ENCODE results near the gene SPAAR.
"Not testable (repeated sequence)": the region's sequence is repeated elsewhere in the genome, so short reads cannot be mapped to it uniquely, and the experiment has no call there.

Gene SPAAR

GRCh38 chr9:35910613-35911359, 1.5 kb downstream of the SPAAR start:
- H3K36me3 ChIP-seq (ENCODE audit: insufficient read depth, low read length) = no peaks in the 10 kb centered on the region
- H3K9ac ChIP-seq (ENCODE audit: low read length) = no peak overlapping the region
- no peaks in the 10 kb centered on the region for H4K20me1 ChIP-seq (ENCODE audit: insufficient read depth, low read length)
- no peak overlapping the region for H3K4me3 ChIP-seq (ENCODE audit: low read depth, low read length, poor library complexity, severe bottlenecking)
- H3K9me2 ChIP-seq (ENCODE audit: low read depth, low read length) = no peaks in the 10 kb centered on the region
- H3K4me2 ChIP-seq (ENCODE audit: low read length) = no peak overlapping the region
- no peaks in the 10 kb centered on the region for H3K9me3 ChIP-seq (ENCODE audit: low read length)
- no peak for TF ChIP-seq EZH2 (IDR thresholded peaks at IDR 0.05; ENCODE audit: borderline replicate concordance, low read length)
- TF ChIP-seq CTCF (IDR thresholded peaks at IDR 0.05; ENCODE audit: low read length) = peak; percentile 49
- H3K27ac ChIP-seq (ENCODE audit: low read depth, low read length, poor library complexity, severe bottlenecking) = no peak overlapping the region
- no peaks in the 10 kb centered on the region; the same call in 1 of the 2 replicates for H3K27me3 ChIP-seq (ENCODE audit: insufficient read depth, low read length)
- H2AFZ ChIP-seq (ENCODE audit: low read length) = no peak overlapping the region
- no peaks in the 10 kb centered on the region for H3K79me2 ChIP-seq (ENCODE audit: insufficient read depth, low read length)
- H3F3A ChIP-seq (ENCODE audit: insufficient read depth, low read length) = no peaks in the 10 kb centered on the region
- no peaks in the 10 kb centered on the region for H3K4me1 ChIP-seq (ENCODE audit: insufficient read depth, low read length, severe bottlenecking)

- Histone ChIP-seq H3K79me2 (ENCODE audit: insufficient read depth, low read length) (no peaks in the 10 kb centered on the region), H3K9me2 (ENCODE audit: low read depth, low read length) (no peaks in the 10 kb centered on the region), H3K4me3 (ENCODE audit: low read depth, low read length, poor library complexity, severe bottlenecking) (no peak overlapping the region), H3K27me3 (ENCODE audit: insufficient read depth, low read length) (no peaks in the 10 kb centered on the region; the same call in 1 of the 2 replicates), H3K9me3 (ENCODE audit: low read length) (no peaks in the 10 kb centered on the region), H3K27ac (ENCODE audit: low read depth, low read length, poor library complexity, severe bottlenecking) (no peak overlapping the region), H3K36me3 (ENCODE audit: insufficient read depth, low read length) (no peaks in the 10 kb centered on the region), H2AFZ (ENCODE audit: low read length) (no peak overlapping the region), H3K9ac (ENCODE audit: low read length) (no peak overlapping the region), H3F3A (ENCODE audit: insufficient read depth, low read length) (no peaks in the 10 kb centered on the region), H4K20me1 (ENCODE audit: insufficient read depth, low read length) (no peaks in the 10 kb centered on the region), H3K4me1 (ENCODE audit: insufficient read depth, low read length, severe bottlenecking) (no peaks in the 10 kb centered on the region), H3K4me2 (ENCODE audit: low read length) (no peak overlapping the region)
- no peak for TF ChIP-seq EZH2 (IDR thresholded peaks at IDR 0.05; ENCODE audit: borderline replicate concordance, low read length)
- TF ChIP-seq CTCF (IDR thresholded peaks at IDR 0.05; ENCODE audit: low read length) = no peak
Measured at GRCh38 chr9:35911690-35912089, 2.4 kb downstream of the SPAAR start.

DNA sequence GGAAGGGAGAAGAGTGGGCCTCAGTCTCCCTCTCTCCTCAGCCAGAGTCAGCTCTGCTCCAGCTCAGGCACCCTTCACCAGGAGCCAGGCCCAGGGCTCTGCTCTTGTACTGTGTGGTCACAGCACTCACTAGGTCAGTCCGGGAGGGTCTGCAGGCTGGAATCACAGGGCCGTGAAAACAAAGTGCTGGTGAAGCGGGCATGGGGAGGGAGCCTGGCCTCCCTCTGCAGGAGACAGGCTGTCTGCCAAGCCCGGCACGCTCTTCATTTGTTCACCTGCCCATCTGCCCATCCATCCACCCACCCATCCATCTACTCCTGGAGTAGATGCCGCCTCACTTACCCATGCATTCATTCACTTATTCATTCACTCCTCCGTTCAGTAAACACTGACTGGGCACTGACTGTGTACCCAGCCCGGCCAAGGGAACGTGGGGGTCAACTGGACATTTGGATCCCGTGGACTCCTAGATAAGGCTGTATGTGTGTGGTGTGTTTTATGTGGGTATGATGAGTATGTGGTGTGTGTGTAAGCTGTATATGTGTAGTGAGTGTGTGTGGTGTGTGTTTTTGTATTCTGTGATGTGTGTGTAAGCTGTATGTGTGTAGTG, 3.6 kb downstream of the SPAAR start:
- Histone ChIP-seq H2AFZ (ENCODE audit: low read length) (no peak overlapping the region), H4K20me1 (ENCODE audit: insufficient read depth, low read length) (no peaks in the 10 kb centered on the region), H3F3A (ENCODE audit: insufficient read depth, low read length) (no peaks in the 10 kb centered on the region), H3K9me2 (ENCODE audit: low read depth, low read length) (no peaks in the 10 kb centered on the region), H3K9me3 (ENCODE audit: low read length) (no peaks in the 10 kb centered on the region), H3K4me2 (ENCODE audit: low read length) (no peak overlapping the region), H3K27ac (ENCODE audit: low read depth, low read length, poor library complexity, severe bottlenecking) (no peak overlapping the region), H3K27me3 (ENCODE audit: insufficient read depth, low read length) (no peaks in the 10 kb centered on the region; the same call in 1 of the 2 replicates), H3K36me3 (ENCODE audit: insufficient read depth, low read length) (no peaks in the 10 kb centered on the region), H3K9ac (ENCODE audit: low read length) (no peak overlapping the region), H3K79me2 (ENCODE audit: insufficient read depth, low read length) (no peaks in the 10 kb centered on the region), H3K4me1 (ENCODE audit: insufficient read depth, low read length, severe bottlenecking) (no peaks in the 10 kb centered on the region), H3K4me3 (ENCODE audit: low read depth, low read length, poor library complexity, severe bottlenecking) (no peak overlapping the region)
- no peak for TF ChIP-seq CTCF (IDR thresholded peaks at IDR 0.05; ENCODE audit: low read length)
- TF ChIP-seq EZH2 (IDR thresholded peaks at IDR 0.05; ENCODE audit: borderline replicate concordance, low read length) = no peak

DNA sequence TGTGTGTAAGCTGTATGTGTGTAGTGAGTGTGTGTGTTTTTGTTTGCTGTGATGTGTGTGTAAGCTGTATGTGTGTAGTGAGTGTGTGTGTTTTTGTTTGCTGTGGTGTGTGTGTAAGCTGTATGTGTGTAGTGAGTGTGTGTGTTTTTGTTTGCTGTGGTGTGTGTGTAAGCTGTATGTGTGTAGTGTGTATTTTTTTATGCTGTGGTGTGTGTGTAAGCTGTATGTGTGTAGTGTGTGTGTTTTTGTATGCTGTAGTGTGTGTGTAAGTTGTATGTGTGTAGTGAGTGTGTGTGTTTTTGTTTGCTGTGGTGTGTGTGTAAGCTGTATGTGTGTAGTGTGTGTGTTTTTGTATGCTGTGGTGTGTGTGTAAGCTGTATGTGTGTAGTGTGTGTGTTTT, 4.1 kb downstream of the SPAAR start:
- not testable (repeated sequence) for H3K79me2 ChIP-seq (ENCODE audit: insufficient read depth, low read length); H3K4me1 ChIP-seq (ENCODE audit: insufficient read depth, low read length, severe bottlenecking); H3K9me3 ChIP-seq (ENCODE audit: low read length); H3K9me2 ChIP-seq (ENCODE audit: low read depth, low read length); H4K20me1 ChIP-seq (ENCODE audit: insufficient read depth, low read length); H3K27me3 ChIP-seq (ENCODE audit: insufficient read depth, low read length); H3K4me3 ChIP-seq (ENCODE audit: low read depth, low read length, poor library complexity, severe bottlenecking); H3K9ac ChIP-seq (ENCODE audit: low read length); H3K27ac ChIP-seq (ENCODE audit: low read depth, low read length, poor library complexity, severe bottlenecking); H2AFZ ChIP-seq (ENCODE audit: low read length); H3F3A ChIP-seq (ENCODE audit: insufficient read depth, low read length); H3K36me3 ChIP-seq (ENCODE audit: insufficient read depth, low read length); H3K4me2 ChIP-seq (ENCODE audit: low read length)
